Dermis blood vessel endothelial cell (primary cell): ENCODE data around the gene CCDC85A. TPM values are rescaled to one million over a fixed set of nuclear protein-coding genes. Genes with fewer than 3 reads are reported as not detected.
"Not testable (repeated sequence)": the region's sequence is repeated elsewhere in the genome, so short reads cannot be mapped to it uniquely, and the experiment has no call there.

Experiments used
- DNase-seq: peaks from one replicate; pipeline ENCODE4 v3.0.0; 2010
- total RNA-seq: library from RNA; depleted of rRNA; stranded (reverse); fragments of >200 nt; gene quantifications from 2 replicates; pipeline ENCODE4 v1.2.3, GENCODE V29; 2014

Gene CCDC85A
- 15.8 and 21.4 TPM in 2 replicates for total RNA-seq

DNA sequence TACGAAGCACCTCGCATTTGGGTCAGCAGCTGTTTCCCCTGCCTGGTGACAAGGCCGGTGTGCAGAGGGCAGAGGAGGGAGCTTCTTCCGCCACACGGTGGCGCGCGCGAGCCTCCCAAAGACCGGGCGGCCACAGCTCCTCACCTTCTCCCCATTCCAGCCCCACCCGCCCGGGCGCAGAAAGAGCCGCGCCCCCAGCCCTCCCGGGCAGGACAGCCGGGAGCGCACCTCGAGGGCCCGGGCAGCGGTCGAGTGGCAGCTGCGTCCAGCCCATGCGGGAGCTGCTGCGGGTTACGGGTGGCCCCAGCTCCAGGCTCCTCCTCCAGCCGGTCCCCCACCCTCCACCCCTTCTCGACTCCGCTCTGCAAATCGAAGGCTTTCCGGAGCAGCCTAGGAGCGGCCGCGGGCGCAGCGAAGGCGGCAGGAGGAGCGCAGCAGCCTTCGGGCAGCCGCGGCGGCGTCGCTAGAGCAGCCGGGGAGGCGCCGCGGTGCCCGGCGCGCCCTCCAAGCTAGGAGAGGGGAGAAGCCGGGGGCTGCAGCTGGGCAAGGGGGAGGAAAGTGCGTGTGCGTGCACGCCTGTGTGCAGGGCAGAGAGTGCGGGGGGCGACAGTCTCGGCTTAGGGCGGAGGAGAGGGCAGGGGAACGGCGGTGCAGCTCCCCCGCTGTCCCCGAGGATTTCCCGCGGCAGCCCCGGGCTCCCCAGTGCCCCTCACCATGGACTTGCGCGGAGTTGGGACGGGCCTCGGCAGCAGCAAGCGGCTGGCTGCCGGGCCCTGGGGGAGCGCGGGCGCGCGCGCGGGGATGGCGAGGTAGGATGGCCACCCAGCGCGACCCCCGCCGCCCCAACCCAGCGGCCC, at the start of gene CCDC85A:
CCDC85A (plus strand) TSS at position 348 of the 857 bp plus-strand sequence. CDS start 635 bp downstream, outside the sequence.
- DNase-seq = peak; percentile 92

DNA sequence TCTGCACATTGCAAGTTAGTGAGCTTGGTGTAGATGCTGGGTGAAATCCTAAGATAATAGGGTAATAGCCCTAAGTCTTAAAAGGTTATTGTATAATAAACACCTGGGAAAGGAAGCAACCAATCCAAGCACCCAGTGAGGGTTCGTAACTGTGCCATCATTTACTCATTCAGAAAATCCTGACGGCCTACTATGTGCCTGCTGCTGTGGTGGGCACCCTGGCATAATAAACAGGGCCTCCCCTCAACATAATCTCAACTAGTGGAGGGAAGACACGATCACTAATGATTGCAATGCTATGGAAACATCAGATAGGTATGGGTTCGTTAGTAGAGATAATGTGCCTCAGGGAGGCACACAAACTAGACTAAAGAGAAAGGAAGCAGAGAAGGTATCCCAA, 48.9 kb upstream of the CCDC85A start:
- no peak for DNase-seq

DNA sequence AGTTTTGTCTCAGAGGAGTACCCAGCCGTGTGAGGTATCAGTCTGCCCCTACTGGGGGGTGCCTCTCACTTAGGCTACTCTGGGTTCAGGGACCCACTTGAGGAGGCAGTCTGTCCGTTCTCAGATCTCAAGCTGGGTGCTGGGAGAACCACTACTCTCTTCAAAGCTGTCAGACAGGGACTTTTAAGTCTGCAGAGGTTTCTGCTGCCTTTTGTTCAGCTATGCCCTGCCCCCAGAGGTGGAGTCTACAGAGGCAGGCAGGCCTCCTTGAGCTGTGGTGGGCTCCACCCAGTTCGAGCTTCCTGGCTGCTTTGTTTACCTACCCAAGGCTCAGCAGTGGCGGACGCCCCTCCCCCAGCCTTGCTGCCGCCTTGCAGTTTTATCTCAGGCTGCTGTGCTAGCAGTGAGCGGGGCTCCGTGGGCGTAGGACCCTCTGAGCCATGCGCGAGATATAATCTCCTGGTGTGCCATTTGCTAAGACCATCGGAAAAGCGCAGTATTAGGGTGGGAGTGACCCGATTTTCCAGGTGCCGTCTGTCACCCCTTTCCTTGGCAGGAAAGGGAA, 41.2 kb upstream of the CCDC85A start:
- not testable (repeated sequence) for DNase-seq

DNA sequence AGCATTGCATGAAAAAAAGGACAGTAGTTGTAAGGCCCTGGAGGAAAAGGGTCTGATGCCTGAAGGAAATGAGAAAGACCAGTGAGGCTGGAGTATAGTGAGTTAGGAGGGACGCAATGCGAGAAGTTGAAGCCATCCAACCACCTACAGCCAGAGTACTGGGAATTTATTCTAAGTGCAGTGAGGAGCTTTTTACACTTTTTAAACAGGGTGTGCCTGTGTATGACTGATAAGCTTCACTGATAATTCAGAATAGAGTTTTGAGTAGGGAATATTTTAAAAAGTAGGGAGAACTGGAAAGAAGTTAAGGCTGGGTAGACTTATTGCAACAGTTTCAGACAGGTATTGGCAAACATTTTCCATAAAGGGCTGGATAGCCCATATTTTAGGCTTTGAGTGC, 35.9 kb upstream of the CCDC85A start:
- no peak for DNase-seq

- no peak for DNase-seq
Observed at GRCh38 chr2:56148825-56149224, 35.0 kb upstream of the CCDC85A start.

DNA sequence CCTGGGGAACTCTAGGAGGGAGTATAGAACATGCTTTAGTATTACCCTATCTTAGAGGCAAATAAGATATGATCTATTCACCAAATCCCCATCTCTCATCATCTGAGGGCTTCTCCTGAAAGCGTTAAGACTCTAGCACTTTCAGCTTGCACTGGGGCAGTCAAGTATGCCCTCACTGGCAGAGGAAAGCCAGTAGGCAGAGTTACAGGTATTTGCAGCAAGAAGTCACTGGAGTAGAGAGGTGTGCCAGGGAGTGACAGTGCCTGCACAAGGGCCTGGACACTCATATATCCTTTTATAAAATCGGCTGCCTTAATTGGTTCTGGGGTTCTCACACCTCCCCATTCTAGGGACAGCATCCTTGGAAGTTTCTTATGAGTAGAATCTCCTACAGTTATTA, 31.9 kb upstream of the CCDC85A start:
- DNase-seq = no peak

- DNase-seq = no peak
Observed at GRCh38 chr2:56155188-56155587, 28.6 kb upstream of the CCDC85A start.

- DNase-seq = not testable (repeated sequence)
Observed at GRCh38 chr2:56159875-56160274, 23.9 kb upstream of the CCDC85A start.

GRCh38 chr2:56167616-56168562, 15.9 kb upstream of the CCDC85A start:
- DNase-seq = no peak

DNA sequence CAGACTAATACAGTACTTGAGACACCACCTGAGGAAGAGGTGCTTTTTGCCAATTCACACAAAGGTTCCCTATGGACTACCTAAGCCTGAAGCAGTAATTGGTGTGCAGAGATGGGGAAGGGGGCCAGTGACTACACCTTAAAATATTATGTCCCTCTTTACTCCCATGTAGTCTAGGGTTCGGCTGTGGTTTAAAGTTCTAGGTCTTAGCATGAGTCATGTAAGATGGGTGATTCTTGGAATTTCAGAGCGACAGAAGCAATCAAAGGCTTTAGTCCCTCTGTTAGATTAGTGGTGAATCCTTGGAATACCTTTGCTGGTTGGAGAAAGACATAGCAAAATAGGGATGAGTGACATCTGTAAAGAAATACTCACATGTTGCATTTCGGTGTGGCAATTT, 14.3 kb upstream of the CCDC85A start:
- DNase-seq = no peak

- DNase-seq = no peak
Observed at GRCh38 chr2:56170504-56170903, 13.3 kb upstream of the CCDC85A start.

- DNase-seq = no peak
Observed at GRCh38 chr2:56170988-56171387, 12.8 kb upstream of the CCDC85A start.

DNA sequence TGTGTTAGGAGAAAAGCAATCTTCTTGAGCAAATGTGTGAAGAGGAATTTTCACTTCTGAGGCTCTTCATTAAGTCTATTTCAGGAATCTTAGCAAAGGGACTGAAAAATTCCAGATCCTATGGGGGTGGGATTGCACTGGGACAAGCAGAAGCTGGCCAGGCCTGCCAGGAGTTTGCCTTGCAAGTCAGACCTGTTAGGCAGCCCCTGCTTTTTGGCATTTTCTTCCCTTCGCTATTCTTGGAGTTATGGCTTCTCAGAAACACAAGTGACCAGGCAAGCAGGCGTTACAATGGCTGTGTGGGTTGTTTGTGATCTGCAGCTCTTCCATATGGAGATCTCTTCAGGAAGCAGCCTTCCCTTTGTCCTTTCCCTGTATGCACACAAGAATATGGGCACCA, 8.0 kb upstream of the CCDC85A start:
- DNase-seq = no peak

DNA sequence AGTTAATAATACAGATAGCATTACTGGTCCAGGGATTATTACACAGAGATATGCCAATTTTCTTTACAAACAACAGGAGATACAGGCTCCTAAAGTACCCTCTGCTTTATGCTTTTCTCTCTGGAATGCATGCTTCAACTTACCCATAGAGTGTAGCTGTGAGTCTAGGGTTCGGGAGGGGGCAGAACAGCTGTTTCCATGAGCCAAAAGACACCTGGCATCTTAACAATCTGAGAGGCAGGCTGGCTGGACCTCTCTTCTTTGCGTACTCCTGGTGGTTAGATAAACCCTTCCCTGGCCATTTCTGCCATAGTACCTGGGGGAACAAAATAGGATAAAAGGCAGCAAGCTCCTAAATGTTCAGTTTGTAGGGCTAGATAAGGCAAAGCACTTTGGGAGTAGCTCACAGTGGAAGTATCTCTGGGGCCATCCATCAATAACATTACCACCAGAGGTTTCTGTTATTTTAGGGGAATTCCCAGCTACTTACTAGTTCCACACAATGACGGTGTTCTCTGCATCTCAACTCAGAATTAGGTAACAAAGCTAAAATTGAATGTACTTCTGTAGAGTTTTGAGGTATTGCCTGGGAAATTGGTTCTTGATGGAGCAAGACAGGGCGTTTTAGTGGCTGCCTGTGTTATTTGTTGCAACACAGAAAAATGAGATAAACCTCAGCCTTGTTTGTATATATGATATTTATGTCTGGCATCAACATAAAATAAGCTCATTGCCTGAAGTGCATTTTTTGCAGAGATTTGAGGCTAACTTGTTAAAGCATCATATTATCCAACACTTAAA, 6.2 kb upstream of the CCDC85A start:
- no peak for DNase-seq

DNA sequence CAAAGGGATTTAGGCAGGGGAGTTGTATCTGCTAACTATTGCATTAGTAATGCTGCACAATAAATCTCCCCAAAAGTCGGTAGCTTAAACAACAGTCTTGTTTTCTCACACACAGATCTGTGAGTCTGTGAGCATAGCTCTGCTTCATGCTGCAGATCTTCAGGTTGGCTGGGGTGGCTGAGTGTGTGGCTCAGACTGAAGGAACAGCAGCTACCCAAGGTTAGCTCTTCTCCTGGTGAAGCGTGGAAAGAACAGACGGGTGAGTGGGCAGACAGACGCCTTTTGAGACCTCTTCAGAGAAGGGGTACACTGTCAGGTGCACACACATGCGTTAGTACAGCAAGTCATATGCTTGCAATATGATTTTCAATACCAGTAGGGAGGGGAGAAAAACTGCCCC, 3.9 kb upstream of the CCDC85A start:
- no peak for DNase-seq

- no peak for DNase-seq
Observed at GRCh38 chr2:56182420-56182819, 1.4 kb upstream of the CCDC85A start.

DNA sequence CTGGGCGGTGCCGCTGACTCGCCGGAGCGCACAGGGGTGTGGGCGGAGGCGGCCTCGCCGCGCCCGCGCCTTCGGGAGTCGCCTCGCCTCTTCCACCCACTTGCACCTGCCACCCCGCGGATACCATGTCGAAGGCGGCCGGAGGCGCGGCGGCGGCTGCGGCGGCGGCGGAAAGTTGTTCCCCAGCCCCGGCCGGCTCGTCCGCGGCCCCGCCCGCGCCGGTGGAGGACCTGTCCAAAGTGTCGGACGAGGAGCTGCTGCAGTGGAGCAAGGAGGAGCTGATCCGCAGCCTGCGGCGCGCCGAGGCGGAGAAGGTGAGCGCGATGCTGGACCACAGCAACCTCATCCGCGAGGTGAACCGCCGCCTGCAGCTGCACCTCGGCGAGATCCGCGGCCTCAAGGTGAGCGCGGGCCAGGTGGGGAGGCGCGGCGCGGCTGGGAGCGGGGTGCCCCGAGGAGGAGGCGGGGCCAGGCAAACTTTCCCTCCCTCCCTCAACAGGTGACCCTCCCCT, 766 bp downstream of the CCDC85A start:
- peak; percentile 47 for DNase-seq

DNA sequence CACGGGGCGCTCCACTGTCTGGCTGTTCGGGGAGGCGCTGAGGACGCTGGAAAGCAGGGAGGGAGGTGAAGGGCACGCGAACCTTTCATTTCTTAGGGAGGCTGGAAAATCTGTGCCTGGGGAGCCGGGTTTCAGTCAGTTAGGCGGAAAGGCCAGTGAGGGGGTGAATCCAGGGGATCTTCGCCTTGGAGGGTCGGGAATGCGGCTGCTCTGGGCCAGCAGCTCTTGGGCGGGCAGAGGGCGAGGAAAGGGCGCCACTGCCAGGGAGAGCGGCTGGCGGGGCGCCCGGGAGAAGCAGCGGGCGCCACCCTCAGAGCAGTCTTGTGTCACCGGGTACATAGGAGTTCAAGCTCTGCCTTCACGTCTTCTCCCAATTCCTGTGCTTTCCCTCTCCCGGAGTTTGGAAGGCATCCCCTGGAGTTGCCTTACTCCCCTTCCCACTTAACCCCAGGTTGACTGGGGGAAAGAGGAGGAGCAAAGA, 1.4 kb downstream of the CCDC85A start:
- DNase-seq = peak; percentile 42

DNA sequence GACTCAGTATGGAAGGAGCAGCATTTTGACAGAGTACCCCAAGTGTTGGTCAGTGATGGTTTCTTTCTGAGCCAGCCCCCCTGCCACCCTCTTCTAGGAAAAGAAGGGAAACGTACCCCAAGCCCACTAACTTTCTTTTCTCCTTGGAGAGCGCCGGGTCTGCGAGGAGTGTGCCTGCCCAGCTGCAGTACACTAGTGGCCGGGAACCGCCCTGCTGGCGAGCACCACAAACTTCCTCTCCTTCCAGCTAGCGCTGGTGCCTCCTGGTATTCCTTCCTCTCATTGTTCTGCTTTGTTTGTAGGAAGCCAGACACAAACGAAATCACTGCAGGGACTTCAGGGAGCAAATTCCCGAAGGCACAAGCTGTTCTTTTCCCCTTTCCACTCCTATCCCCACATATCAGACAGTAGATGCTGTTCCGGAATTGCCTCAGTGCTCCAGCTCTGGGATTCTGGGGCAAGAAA, 1.8 kb downstream of the CCDC85A start:
- DNase-seq = peak; percentile 89

DNA sequence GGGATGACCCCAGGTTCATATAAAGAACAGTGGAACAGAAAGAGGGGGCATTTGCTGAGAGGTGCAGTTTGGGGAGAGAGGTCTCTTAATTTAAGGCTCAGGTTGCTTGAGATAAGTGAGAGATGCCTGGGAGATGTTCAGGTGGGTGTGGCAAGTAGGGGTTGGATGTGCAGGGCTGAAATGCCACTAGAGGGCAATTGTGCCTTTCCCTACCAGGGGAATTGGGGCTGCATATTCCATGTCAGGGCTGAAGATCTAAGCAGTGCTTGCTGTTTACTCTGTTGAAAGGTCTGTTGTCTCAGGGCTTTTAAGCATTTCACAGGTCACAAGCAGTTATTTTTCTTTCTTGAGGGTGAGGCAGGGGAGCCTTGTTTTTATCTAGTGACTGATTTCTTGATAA, 7.8 kb downstream of the CCDC85A start:
- peak; percentile 77 for DNase-seq

- DNase-seq = no peak
Observed at GRCh38 chr2:56192664-56193305, 9.0 kb downstream of the CCDC85A start.
